HL-60/S4 treated with retinoic acid at 250 ng/mL for 4 days and 3 days (cell line): Measurements from ENCODE around the gene FAR2.
"Not testable (repeated sequence)": the region's sequence is repeated elsewhere in the genome, so short reads cannot be mapped to it uniquely, and the experiment has no call there.

ENCODE experiments used
- in situ Hi-C: fragments of 300-500 bp; cut with MboI; formaldehyde crosslinking; loops from 2 replicates; pipeline ENCODE4 v1.7.0; 2022; ENCODE audit warnings: low sequenced_read_pairs

Gene FAR2

DNA sequence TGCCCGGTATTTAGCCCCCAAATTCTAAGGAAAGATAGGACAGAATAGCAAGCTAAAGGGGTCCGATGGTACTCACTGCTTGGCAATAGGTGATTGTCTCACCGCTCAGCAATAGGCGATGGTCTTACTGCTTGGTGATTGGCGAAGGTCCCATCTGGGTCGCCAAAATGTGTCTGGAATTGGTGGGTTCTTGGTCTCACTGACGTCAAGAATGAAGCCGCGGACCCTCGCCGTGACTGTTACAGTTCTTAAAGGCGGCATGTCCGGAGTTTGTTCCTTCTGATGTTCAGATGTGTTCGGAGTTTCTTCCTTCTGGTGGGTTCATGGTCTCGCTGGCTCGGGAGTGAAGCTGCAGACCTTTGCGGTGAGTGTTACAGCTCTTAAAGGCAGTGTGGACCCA is 236.1 kb downstream of the FAR2 start:
- in situ Hi-C loops = not testable (repeated sequence)
